Gastroesophageal sphincter (tissue), 4 donors: ENCODE results near the gene ZNF48. TPM values are rescaled to one million over a fixed set of nuclear protein-coding genes. Genes with fewer than 3 reads are reported as not detected.
A peak's percentile ranks its signal among the peaks of the same experiment; 100 is the strongest.

Source experiments
- ATAC-seq: fragments of 150-250 bp; one replicate; pipeline ENCODE4 v1.9.1; 2016; ENCODE audit warnings: mild to moderate bottlenecking, moderate library complexity
- H3K27ac ChIP-seq, 4 donors: fragments of 200-600 bp; sonication (generic) in 3 of 4; 1 replicate in 3 of 4; 2 replicates in 1 of 4; pipeline ENCODE4 v1.5.1; 2016 to 2019
- H3K27me3 ChIP-seq: fragments of 200-600 bp; sonication (generic); one replicate; pipeline ENCODE4 v1.5.1; 2019
- H3K36me3 ChIP-seq, 2 donors: fragments of 200-600 bp; sonication (generic); one replicate each; pipeline ENCODE4 v1.5.1; 2019; ENCODE audit warnings: control low read depth in 1 of 2
- H3K4me1 ChIP-seq, 3 donors: fragments of 200-600 bp; sonication (generic); 1 replicate in 2 of 3; 2 replicates in 1 of 3; pipeline ENCODE4 v1.5.1; 2016 to 2019; ENCODE audit warnings: control low read depth in 2 of 3
- H3K4me3 ChIP-seq, 2 donors: fragments of 200-600 bp; sonication (generic); one replicate each; pipeline ENCODE4 v1.5.1; 2019; ENCODE audit warnings: mild to moderate bottlenecking in 1 of 2, moderate library complexity in 1 of 2
- H3K9me3 ChIP-seq, 3 donors: fragments of 200-600 bp; sonication (generic); one replicate each; pipeline ENCODE4 v1.5.1; 2017 to 2019; ENCODE audit warnings: control low read depth in 2 of 3
- EP300 ChIP-seq: sonication (generic); formaldehyde crosslinking; IDR thresholded peaks from one replicate; pipeline ENCODE4 v1.6.1; 2017; ENCODE audit warnings: antibody characterized with exemption, mild to moderate bottlenecking
- POLR2A ChIP-seq, 2 donors: fragments of 450-650 bp; IDR thresholded peaks; one replicate each; pipeline ENCODE4 v1.6.1; 2017; ENCODE audit warnings: antibody characterized with exemption in 2 of 2, mild to moderate bottlenecking in 2 of 2, moderate library complexity in 1 of 2
- POLR2AphosphoS5 ChIP-seq: sonication (generic); formaldehyde crosslinking; IDR thresholded peaks from one replicate; pipeline ENCODE4 v1.6.1; 2017; ENCODE audit warnings: antibody characterized with exemption
- WGBS, 2 donors: methylation state at CpG; one replicate each; pipeline ENCODE4 v1.1.5; 2018; ENCODE audit warnings: low coverage in 1 of 2; 5-methylcytosine and 5-hydroxymethylcytosine counted together
- total RNA-seq, 4 donors: library from RNA; depleted of rRNA; stranded (reverse); fragments of >200 nt; gene quantifications; one replicate each; pipeline ENCODE4 v1.1.0, GENCODE V29; 2016
- TF ChIP-seq, protein P1 (sequence below), 4 experiments: fragments of 200-600 bp in 2 of 4; fragments of 450-650 bp in 2 of 4; sonication (generic) in 1 of 4; IDR thresholded peaks; one replicate each; pipeline ENCODE4 v1.5.1; 2017 to 2019; ENCODE audit warnings: antibody characterized with exemption in 4 of 4, mild to moderate bottlenecking in 2 of 4, moderate library complexity in 2 of 4

The ZNF48 gene
- total RNA-seq: 10 to 100 TPM in 3 of 4 donors, 1 to 10 TPM in 1; 7.9 to 17.5 (median 12.2) TPM

DNA sequence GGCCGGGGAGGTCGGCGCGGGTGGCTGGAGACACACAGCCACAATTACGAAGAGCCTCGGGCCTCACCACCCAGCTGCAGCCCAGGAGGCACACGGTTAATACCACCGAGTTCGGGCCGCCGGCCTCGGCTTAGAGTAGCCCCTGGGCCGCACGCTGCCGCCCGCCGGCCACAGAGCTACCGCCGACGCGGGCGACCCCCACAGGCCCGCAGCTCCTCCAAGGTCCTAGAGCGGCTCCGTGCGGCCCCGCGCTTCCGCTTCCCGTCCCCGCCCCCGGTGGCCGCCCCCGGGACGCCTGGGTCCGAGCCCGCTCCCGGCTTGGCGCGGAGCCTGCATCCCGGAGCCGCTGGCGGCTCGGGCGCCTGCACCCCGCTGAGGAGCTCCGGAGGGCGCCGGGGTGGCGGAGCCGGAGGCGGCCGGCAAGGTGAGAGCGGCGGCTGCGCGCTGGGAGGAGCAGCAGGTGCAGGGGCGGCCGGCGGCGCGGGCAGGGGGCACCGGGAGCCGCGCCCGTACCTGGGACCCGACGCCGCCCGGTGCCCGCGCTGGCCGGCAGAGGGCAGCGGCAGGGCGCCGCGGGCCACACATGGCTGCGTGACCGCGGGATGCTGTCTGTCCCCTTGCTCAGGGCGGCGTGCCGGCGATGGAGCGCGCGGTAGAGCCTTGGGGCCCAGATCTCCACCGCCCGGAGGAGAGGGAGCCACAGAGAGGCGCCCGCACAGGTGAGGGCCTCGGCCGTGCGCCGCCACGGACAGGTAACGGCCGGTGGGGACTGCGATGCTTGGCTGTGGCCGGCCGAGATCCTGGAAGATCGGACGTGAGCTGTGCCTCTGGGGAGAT is at the start of gene ZNF48:
Gene ZNF48 (plus strand): TSS at position 266 of the 837 bp plus-strand sequence. CDS start 375 bp downstream, at position 641.
- Histone ChIP-seq H3K27ac (peak within 1 kb of the TSS; percentile 72 to 88 (median 86)), H3K4me3 (peak within 1 kb of the TSS; percentile 64 to 93), H3K36me3 (peaks cover 0 to 20% of the 10 kb centered on the region in 2 donors), H3K9me3 (no peaks in the 10 kb centered on the region), H3K4me1 (peaks cover 0 to 55% (median 12%) of the 10 kb centered on the region in 3 donors), H3K27me3 (no peaks in the 10 kb centered on the region)
- WGBS, 2 donors: 0% methylated on average over 5 of the region's 103 CpGs; no CpG with 5 or more reads in 1 of the 2 donors
- TF ChIP-seq, protein P1, sequence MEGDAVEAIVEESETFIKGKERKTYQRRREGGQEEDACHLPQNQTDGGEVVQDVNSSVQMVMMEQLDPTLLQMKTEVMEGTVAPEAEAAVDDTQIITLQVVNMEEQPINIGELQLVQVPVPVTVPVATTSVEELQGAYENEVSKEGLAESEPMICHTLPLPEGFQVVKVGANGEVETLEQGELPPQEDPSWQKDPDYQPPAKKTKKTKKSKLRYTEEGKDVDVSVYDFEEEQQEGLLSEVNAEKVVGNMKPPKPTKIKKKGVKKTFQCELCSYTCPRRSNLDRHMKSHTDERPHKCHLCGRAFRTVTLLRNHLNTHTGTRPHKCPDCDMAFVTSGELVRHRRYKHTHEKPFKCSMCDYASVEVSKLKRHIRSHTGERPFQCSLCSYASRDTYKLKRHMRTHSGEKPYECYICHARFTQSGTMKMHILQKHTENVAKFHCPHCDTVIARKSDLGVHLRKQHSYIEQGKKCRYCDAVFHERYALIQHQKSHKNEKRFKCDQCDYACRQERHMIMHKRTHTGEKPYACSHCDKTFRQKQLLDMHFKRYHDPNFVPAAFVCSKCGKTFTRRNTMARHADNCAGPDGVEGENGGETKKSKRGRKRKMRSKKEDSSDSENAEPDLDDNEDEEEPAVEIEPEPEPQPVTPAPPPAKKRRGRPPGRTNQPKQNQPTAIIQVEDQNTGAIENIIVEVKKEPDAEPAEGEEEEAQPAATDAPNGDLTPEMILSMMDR (IDR thresholded peaks at IDR 0.05): peak in 3 of 4 experiments; percentile 48 to 61 (median 57)
- TF ChIP-seq POLR2A (IDR thresholded peaks at IDR 0.05) (peak; percentile 27 to 36), EP300 (no peak), POLR2AphosphoS5 (peak; percentile 54)
- peak; percentile 97 for ATAC-seq

DNA sequence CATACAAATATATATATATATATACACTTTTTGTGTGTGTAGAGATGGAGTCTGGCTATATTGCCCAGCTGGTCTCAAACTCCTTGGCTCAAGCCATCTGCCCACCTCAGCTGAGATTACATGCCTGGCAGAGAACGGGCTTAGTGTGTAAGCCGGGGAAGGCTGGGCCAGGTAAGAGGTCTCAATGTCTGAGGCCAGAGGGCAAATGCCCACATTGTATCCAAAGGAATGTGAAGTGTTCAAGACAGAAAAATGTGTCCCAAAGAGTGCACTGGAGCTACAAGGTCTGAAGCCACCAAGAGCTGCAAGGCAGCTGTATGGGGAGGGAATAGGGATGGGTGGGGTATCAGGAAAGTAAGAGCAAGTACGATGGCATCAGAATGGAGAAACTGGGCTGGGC is 48.9 kb upstream of the ZNF48 start:
- H3K4me1 ChIP-seq: peaks cover 0 to 3% (median 0%) of the 10 kb centered on the region in 3 donors
- no peaks in the 10 kb centered on the region for H3K27me3 ChIP-seq
- 83 to 95% methylated on average over 1 to 2 of the region's 3 CpGs for WGBS, 2 donors
- TF ChIP-seq POLR2A (IDR thresholded peaks at IDR 0.05): no peak
- no peak for TF ChIP-seq POLR2AphosphoS5
- TF ChIP-seq, protein P1 (IDR thresholded peaks at IDR 0.05): no peak
- TF ChIP-seq EP300: no peak
- ATAC-seq: no peak
- no peak overlapping the region for H3K4me3 ChIP-seq
- H3K9me3 ChIP-seq: no peaks in the 10 kb centered on the region
- H3K27ac ChIP-seq: no peak overlapping the region
- H3K36me3 ChIP-seq: peaks cover 0 to 21% of the 10 kb centered on the region in 2 donors

DNA sequence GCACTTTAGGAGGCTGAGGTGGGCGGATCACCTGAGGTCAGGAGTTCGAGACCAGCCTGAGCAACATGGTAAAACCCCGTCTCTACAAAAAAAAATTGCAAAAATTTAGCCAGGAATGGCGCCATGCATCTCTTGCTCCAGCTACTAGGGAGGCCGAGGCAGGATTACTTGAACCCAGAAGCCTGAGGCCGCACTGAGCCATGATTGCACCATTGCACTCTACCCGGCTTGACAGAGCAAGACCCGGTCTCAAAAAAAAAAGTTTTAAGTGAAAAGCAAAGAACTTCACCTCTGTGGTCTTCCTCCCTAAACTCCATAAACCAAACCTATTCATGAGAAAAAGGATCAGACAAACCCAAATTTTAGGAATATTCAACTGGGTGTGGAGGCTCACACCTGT is 47.1 kb upstream of the ZNF48 start:
- Histone ChIP-seq H3K27me3 (no peaks in the 10 kb centered on the region), H3K9me3 (no peaks in the 10 kb centered on the region), H3K4me1 (peaks cover 3 to 21% (median 17%) of the 10 kb centered on the region in 3 donors), H3K27ac (no peak overlapping the region), H3K36me3 (peaks cover 0 to 39% of the 10 kb centered on the region in 2 donors), H3K4me3 (no peak overlapping the region)
- TF ChIP-seq, protein P1 (IDR thresholded peaks at IDR 0.05): no peak
- TF ChIP-seq POLR2AphosphoS5 (no peak), POLR2A (IDR thresholded peaks at IDR 0.05) (no peak), EP300 (no peak)
- WGBS, 2 donors: 92 to 97% methylated on average over 2 to 6 of the region's 8 CpGs
- no peak for ATAC-seq

DNA sequence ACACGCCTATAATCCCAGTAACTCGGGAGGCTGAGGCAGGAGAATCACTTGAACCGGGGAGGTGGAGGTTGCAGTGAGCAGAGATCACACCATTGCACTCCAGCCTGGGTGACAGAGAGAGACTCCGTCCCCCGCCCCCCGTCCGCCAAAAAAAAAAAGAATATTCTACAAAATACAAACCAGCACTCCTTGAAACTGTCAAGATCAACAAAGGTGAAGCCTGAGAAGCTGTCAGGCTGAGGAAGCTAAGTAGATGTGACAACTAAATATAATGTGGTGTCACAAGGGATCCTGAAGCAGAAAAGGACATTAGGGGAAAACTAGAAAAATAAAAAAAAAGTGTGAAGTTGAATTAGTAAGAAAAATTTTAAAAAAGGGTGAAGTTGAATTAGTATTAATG is 46.3 kb upstream of the ZNF48 start:
- H3K27me3 ChIP-seq: no peaks in the 10 kb centered on the region
- H3K4me3 ChIP-seq: no peak overlapping the region
- 88% methylated on average over 7 of the region's 7 CpGs; no CpG with 5 or more reads in 1 of the 2 donors for WGBS, 2 donors
- H3K27ac ChIP-seq: no peak overlapping the region
- peaks cover 3 to 29% (median 22%) of the 10 kb centered on the region in 3 donors for H3K4me1 ChIP-seq
- no peaks in the 10 kb centered on the region for H3K9me3 ChIP-seq
- TF ChIP-seq POLR2AphosphoS5: no peak
- ATAC-seq: no peak
- peaks cover 0 to 47% of the 10 kb centered on the region in 2 donors for H3K36me3 ChIP-seq

DNA sequence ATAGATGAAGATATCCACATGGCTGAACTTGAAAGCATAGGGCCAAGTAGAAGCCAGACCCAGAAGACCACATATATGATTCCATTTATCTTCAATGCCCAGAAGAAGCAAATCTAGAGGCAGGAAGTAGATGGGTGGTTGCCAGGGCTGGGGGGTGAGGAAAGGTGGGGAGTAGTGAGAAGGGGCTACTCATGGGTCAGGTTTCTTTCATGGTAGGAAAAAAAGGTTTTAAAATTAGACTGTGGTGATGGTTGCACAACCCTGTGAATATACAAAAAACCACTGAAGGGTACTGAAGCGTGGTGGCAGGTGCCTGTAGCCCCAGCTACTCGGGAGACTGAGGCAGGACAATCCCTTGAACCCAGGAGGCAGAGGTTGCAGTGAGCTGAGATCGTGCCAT is 45.5 kb upstream of the ZNF48 start:
- Histone ChIP-seq H3K36me3 (peaks cover 0 to 48% of the 10 kb centered on the region in 2 donors), H3K4me1 (peaks cover 3 to 37% (median 26%) of the 10 kb centered on the region in 3 donors), H3K9me3 (no peaks in the 10 kb centered on the region), H3K4me3 (no peak overlapping the region), H3K27ac (peak overlapping the region in 1 of 4 donors; percentile 19), H3K27me3 (no peaks in the 10 kb centered on the region)
- 66 to 92% methylated on average over 2 to 3 of the region's 3 CpGs for WGBS, 2 donors
- TF ChIP-seq EP300 (no peak), POLR2AphosphoS5 (no peak), POLR2A (IDR thresholded peaks at IDR 0.05) (no peak)
- TF ChIP-seq, protein P1 (IDR thresholded peaks at IDR 0.05): no peak
- no peak for ATAC-seq
